Skeletal muscle satellite cell (primary cell): ENCODE results near the gene SETX.
"Not testable (repeated sequence)": the region's sequence is repeated elsewhere in the genome, so short reads cannot be mapped to it uniquely, and the experiment has no call there.

ENCODE experiments used
- H3K27me3 ChIP-seq: 2 replicates; pipeline ENCODE4 v1.7.0; 2013; ENCODE audit warnings: low read length; ENCODE audit not compliant: control insufficient read depth, insufficient read depth
- H3K36me3 ChIP-seq: 2 replicates; pipeline ENCODE4 v1.7.0; 2013; ENCODE audit warnings: mild to moderate bottlenecking, control low read depth, low read length; ENCODE audit not compliant: insufficient read depth
- H3K4me1 ChIP-seq: 2 replicates; pipeline ENCODE4 v1.7.0; 2013; ENCODE audit warnings: low read length; ENCODE audit not compliant: control insufficient read depth, insufficient read depth
- H3K4me2 ChIP-seq: 2 replicates; pipeline ENCODE4 v1.7.0; 2013; ENCODE audit warnings: mild to moderate bottlenecking, low read length
- H3K4me3 ChIP-seq: 2 replicates; pipeline ENCODE4 v1.7.0; 2013; ENCODE audit warnings: low read length
- H3K9ac ChIP-seq: 2 replicates; pipeline ENCODE4 v1.7.0; 2013; ENCODE audit warnings: mild to moderate bottlenecking, low read depth, low read length, moderate library complexity
- H3K9me3 ChIP-seq: replicated peaks from 2 replicates; pipeline ENCODE4 v1.7.0; 2013; ENCODE audit warnings: mild to moderate bottlenecking, control low read depth, low read length

SETX gene

GRCh38 chr9:132269704-132270516, 84.9 kb downstream of the SETX start:
- H3K36me3 ChIP-seq: peaks cover 74% of the 10 kb centered on the region
- not testable (repeated sequence) for H3K4me2 ChIP-seq, H3K9me3 ChIP-seq, H3K4me1 ChIP-seq, H3K9ac ChIP-seq, H3K27me3 ChIP-seq, H3K4me3 ChIP-seq

- H3K4me1 ChIP-seq: no peaks in the 10 kb centered on the region
- no peak overlapping the region for H3K4me3 ChIP-seq
- no peak overlapping the region for H3K9ac ChIP-seq
- H3K4me2 ChIP-seq: no peak overlapping the region
- H3K9me3 ChIP-seq: no peaks in the 10 kb centered on the region
- peaks cover 75% of the 10 kb centered on the region for H3K36me3 ChIP-seq
- H3K27me3 ChIP-seq: no peaks in the 10 kb centered on the region
These were observed 85.9 kb downstream of the SETX start for GRCh38 chr9:132268725-132269352.

- no peaks in the 10 kb centered on the region for H3K9me3 ChIP-seq
- no peaks in the 10 kb centered on the region for H3K27me3 ChIP-seq
- no peaks in the 10 kb centered on the region for H3K4me1 ChIP-seq
- H3K36me3 ChIP-seq: peaks cover 75% of the 10 kb centered on the region
- H3K9ac ChIP-seq: no peak overlapping the region
- H3K4me2 ChIP-seq: no peak overlapping the region
- no peak overlapping the region for H3K4me3 ChIP-seq
These were observed 87.1 kb downstream of the SETX start for GRCh38 chr9:132267660-132268059.

- Histone ChIP-seq H3K4me2 (no peak overlapping the region), H3K36me3 (peaks cover 78% of the 10 kb centered on the region), H3K4me3 (no peak overlapping the region), H3K9ac (no peak overlapping the region), H3K4me1 (no peaks in the 10 kb centered on the region), H3K9me3 (no peaks in the 10 kb centered on the region), H3K27me3 (no peaks in the 10 kb centered on the region)
These were observed 88.8 kb downstream of the SETX start for GRCh38 chr9:132266017-132266416.

- H3K4me2 ChIP-seq: no peak overlapping the region
- no peaks in the 10 kb centered on the region for H3K27me3 ChIP-seq
- no peak overlapping the region for H3K9ac ChIP-seq
- no peaks in the 10 kb centered on the region for H3K9me3 ChIP-seq
- H3K4me1 ChIP-seq: no peaks in the 10 kb centered on the region
- H3K4me3 ChIP-seq: no peak overlapping the region
- H3K36me3 ChIP-seq: peaks cover 35% of the 10 kb centered on the region
These were observed 93.9 kb downstream of the SETX start for GRCh38 chr9:132260846-132261245.

GRCh38 chr9:132250324-132251262, 104.2 kb downstream of the SETX start:
- Histone ChIP-seq H3K9ac (no peak overlapping the region), H3K4me1 (no peaks in the 10 kb centered on the region)

GRCh38 chr9:132249690-132250089, 105.1 kb downstream of the SETX start:
- Histone ChIP-seq H3K9ac (no peak overlapping the region), H3K27me3 (peaks cover 38% of the 10 kb centered on the region), H3K36me3 (no peaks in the 10 kb centered on the region), H3K9me3 (no peaks in the 10 kb centered on the region), H3K4me2 (no peak overlapping the region), H3K4me1 (no peaks in the 10 kb centered on the region), H3K4me3 (no peak overlapping the region)

More at GRCh38 chr9:132250324-132251262, 104.2 kb downstream of the SETX start:
- Histone ChIP-seq H3K9me3 (no peaks in the 10 kb centered on the region), H3K36me3 (no peaks in the 10 kb centered on the region), H3K4me2 (no peak overlapping the region), H3K4me3 (no peak overlapping the region), H3K27me3 (peaks cover 29% of the 10 kb centered on the region)

- Histone ChIP-seq H3K9me3 (no peaks in the 10 kb centered on the region), H3K27me3 (peaks cover 43% of the 10 kb centered on the region), H3K4me1 (no peaks in the 10 kb centered on the region), H3K9ac (no peak overlapping the region), H3K4me2 (no peak overlapping the region), H3K36me3 (no peaks in the 10 kb centered on the region), H3K4me3 (no peak overlapping the region)
These were observed 105.7 kb downstream of the SETX start for GRCh38 chr9:132249123-132249522.

- H3K27me3 ChIP-seq: peaks cover 51% of the 10 kb centered on the region
- no peaks in the 10 kb centered on the region for H3K4me1 ChIP-seq
- no peak overlapping the region for H3K4me2 ChIP-seq
- no peak overlapping the region for H3K9ac ChIP-seq
- H3K36me3 ChIP-seq: no peaks in the 10 kb centered on the region
- no peak overlapping the region for H3K4me3 ChIP-seq
- H3K9me3 ChIP-seq: no peaks in the 10 kb centered on the region
These were observed 106.8 kb downstream of the SETX start for GRCh38 chr9:132247942-132248341.

- no peaks in the 10 kb centered on the region for H3K36me3 ChIP-seq
- H3K9ac ChIP-seq: no peak overlapping the region
- H3K27me3 ChIP-seq: peaks cover 54% of the 10 kb centered on the region
- no peak overlapping the region for H3K4me2 ChIP-seq
- H3K4me3 ChIP-seq: no peak overlapping the region
- peaks cover 11% of the 10 kb centered on the region for H3K4me1 ChIP-seq
- H3K9me3 ChIP-seq: no peaks in the 10 kb centered on the region
These were observed 109.3 kb downstream of the SETX start for GRCh38 chr9:132245465-132245864.
